GM12891 (cell line): ENCODE data around the gene RBM39.

Experiments used
- POLR2A ChIP-seq: IDR thresholded peaks from 2 replicates; pipeline ENCODE4 v1.6.1; 2011; ENCODE audit warnings: low read depth, low read length, control low read depth
- POLR2AphosphoS5 ChIP-seq: IDR thresholded peaks from 2 replicates; pipeline ENCODE4 v1.6.1; 2011; ENCODE audit warnings: low read depth, low read length, control low read depth
- SPI1 ChIP-seq: IDR thresholded peaks from 2 replicates; pipeline ENCODE4 v1.6.1; 2011; ENCODE audit warnings: low read depth, low read length, control low read depth
- TAF1 ChIP-seq: IDR thresholded peaks from 2 replicates; pipeline ENCODE4 v1.6.1; 2011; ENCODE audit warnings: low read depth, low read length, control low read depth

GRCh38 chr20:35774391-35774790, 32.3 kb upstream of the RBM39 start:
- no peak for TF ChIP-seq TAF1
- no peak for TF ChIP-seq POLR2AphosphoS5
- TF ChIP-seq POLR2A, result no peak
- no peak for TF ChIP-seq SPI1
